ENCODE measurements around the gene NUP43.
"Not testable (repeated sequence)": the region's sequence is repeated elsewhere in the genome, so short reads cannot be mapped to it uniquely, and the experiment has no call there.

Gene NUP43

GRCh38 chr6:149683256-149683859 lies 63.0 kb downstream of the NUP43 start:
- Histone ChIP-seq H3K36me3 (ENCODE audit: insufficient read depth, low read length) (peaks cover 34% of the 10 kb centered on the region), H4K20me1 (ENCODE audit: insufficient read depth, low read length) (no peaks in the 10 kb centered on the region), H3K79me2 (ENCODE audit: insufficient read depth, low read length) (no peaks in the 10 kb centered on the region), H3K4me1 (ENCODE audit: insufficient read depth, low read length, severe bottlenecking) (no peaks in the 10 kb centered on the region), H3K4me3 (ENCODE audit: low read depth, low read length, poor library complexity, severe bottlenecking) (no peak overlapping the region), H2AFZ (ENCODE audit: low read length) (no peak overlapping the region), H3K27me3 (ENCODE audit: insufficient read depth, low read length) (no peaks in the 10 kb centered on the region), H3K27ac (ENCODE audit: low read depth, low read length, poor library complexity, severe bottlenecking) (no peak overlapping the region), H3F3A (ENCODE audit: insufficient read depth, low read length) (no peaks in the 10 kb centered on the region), H3K4me2 (ENCODE audit: low read length) (no peak overlapping the region), H3K9ac (ENCODE audit: low read length) (no peak overlapping the region), H3K9me2 (ENCODE audit: low read depth, low read length) (no peaks in the 10 kb centered on the region; the same call in 1 of the 2 replicates), H3K9me3 (ENCODE audit: low read length) (no peaks in the 10 kb centered on the region)
- no peak for TF ChIP-seq EZH2 (IDR thresholded peaks at IDR 0.05; ENCODE audit: borderline replicate concordance, low read length)
- TF ChIP-seq, protein P1, sequence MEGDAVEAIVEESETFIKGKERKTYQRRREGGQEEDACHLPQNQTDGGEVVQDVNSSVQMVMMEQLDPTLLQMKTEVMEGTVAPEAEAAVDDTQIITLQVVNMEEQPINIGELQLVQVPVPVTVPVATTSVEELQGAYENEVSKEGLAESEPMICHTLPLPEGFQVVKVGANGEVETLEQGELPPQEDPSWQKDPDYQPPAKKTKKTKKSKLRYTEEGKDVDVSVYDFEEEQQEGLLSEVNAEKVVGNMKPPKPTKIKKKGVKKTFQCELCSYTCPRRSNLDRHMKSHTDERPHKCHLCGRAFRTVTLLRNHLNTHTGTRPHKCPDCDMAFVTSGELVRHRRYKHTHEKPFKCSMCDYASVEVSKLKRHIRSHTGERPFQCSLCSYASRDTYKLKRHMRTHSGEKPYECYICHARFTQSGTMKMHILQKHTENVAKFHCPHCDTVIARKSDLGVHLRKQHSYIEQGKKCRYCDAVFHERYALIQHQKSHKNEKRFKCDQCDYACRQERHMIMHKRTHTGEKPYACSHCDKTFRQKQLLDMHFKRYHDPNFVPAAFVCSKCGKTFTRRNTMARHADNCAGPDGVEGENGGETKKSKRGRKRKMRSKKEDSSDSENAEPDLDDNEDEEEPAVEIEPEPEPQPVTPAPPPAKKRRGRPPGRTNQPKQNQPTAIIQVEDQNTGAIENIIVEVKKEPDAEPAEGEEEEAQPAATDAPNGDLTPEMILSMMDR (IDR thresholded peaks at IDR 0.05; ENCODE audit: low read length): no peak

DNA sequence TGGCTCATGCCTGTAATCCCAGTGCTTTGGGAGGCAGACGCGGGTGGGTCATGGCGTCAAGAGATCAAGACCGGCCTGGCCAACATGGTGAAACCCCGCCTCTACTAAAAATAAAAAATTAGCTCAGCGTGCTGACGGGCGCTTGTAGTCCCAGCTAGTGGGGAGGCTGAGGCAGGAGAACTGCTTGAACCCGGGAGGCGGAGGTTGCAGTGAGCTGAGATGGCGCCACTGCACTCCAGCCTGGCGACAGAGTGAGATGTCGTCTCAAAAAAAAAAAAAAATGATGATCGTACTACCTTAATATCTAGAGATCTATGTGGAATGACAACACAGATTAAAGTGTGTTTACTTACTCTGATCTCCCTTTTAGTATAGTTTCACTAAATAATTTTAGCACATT lies 64.5 kb downstream of the NUP43 start:
- H3K9me2 ChIP-seq (ENCODE audit: low read depth, low read length); H3K9ac ChIP-seq (ENCODE audit: low read length); H3K79me2 ChIP-seq (ENCODE audit: insufficient read depth, low read length); H3K9me3 ChIP-seq (ENCODE audit: low read length); H3K4me2 ChIP-seq (ENCODE audit: low read length); H2AFZ ChIP-seq (ENCODE audit: low read length); H3K4me1 ChIP-seq (ENCODE audit: insufficient read depth, low read length, severe bottlenecking); H3K27ac ChIP-seq (ENCODE audit: low read depth, low read length, poor library complexity, severe bottlenecking); H3K4me3 ChIP-seq (ENCODE audit: low read depth, low read length, poor library complexity, severe bottlenecking); H3F3A ChIP-seq (ENCODE audit: insufficient read depth, low read length); H3K27me3 ChIP-seq (ENCODE audit: insufficient read depth, low read length); H4K20me1 ChIP-seq (ENCODE audit: insufficient read depth, low read length): not testable (repeated sequence)
- H3K36me3 ChIP-seq (ENCODE audit: insufficient read depth, low read length): peaks cover 40% of the 10 kb centered on the region

GRCh38 chr6:149681209-149681608 lies 65.1 kb downstream of the NUP43 start:
- Histone ChIP-seq H3K36me3 (ENCODE audit: insufficient read depth, low read length) (peaks cover 40% of the 10 kb centered on the region), H3F3A (ENCODE audit: insufficient read depth, low read length) (no peaks in the 10 kb centered on the region), H2AFZ (ENCODE audit: low read length) (no peak overlapping the region), H3K27me3 (ENCODE audit: insufficient read depth, low read length) (no peaks in the 10 kb centered on the region), H3K4me1 (ENCODE audit: insufficient read depth, low read length, severe bottlenecking) (no peaks in the 10 kb centered on the region), H3K4me2 (ENCODE audit: low read length) (no peak overlapping the region), H3K9me2 (ENCODE audit: low read depth, low read length) (no peaks in the 10 kb centered on the region; the same call in 1 of the 2 replicates), H3K79me2 (ENCODE audit: insufficient read depth, low read length) (no peaks in the 10 kb centered on the region), H4K20me1 (ENCODE audit: insufficient read depth, low read length) (no peaks in the 10 kb centered on the region), H3K9me3 (ENCODE audit: low read length) (no peaks in the 10 kb centered on the region), H3K27ac (ENCODE audit: low read depth, low read length, poor library complexity, severe bottlenecking) (no peak overlapping the region), H3K9ac (ENCODE audit: low read length) (no peak overlapping the region), H3K4me3 (ENCODE audit: low read depth, low read length, poor library complexity, severe bottlenecking) (no peak overlapping the region)
- TF ChIP-seq EZH2 (IDR thresholded peaks at IDR 0.05; ENCODE audit: borderline replicate concordance, low read length): no peak
- TF ChIP-seq, protein P1 (IDR thresholded peaks at IDR 0.05; ENCODE audit: low read length): no peak

DNA sequence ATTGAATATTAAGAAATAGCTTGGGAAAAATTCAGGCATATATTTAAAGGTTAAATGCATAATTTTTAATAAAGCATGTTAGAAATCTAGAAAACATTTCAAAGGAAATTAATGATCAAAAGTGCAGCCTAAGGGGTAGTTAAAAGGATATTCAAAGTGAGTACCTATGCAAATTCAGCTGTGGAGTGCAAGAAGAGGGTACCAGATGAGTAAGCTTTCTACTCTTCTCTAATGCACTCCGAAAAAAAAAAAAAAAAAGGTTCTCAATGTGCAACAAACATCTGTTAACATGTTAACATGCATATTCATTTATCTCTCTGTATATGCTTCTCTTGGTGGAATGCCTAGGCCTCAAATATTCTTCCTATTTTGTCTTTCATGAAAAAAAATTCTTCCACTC lies 65.8 kb downstream of the NUP43 start:
- Histone ChIP-seq H3K9ac (ENCODE audit: low read length) (no peak overlapping the region), H3K27ac (ENCODE audit: low read depth, low read length, poor library complexity, severe bottlenecking) (no peak overlapping the region), H3K9me2 (ENCODE audit: low read depth, low read length) (no peaks in the 10 kb centered on the region; the same call in 1 of the 2 replicates), H3K79me2 (ENCODE audit: insufficient read depth, low read length) (no peaks in the 10 kb centered on the region), H3K4me1 (ENCODE audit: insufficient read depth, low read length, severe bottlenecking) (no peaks in the 10 kb centered on the region), H4K20me1 (ENCODE audit: insufficient read depth, low read length) (no peaks in the 10 kb centered on the region), H3F3A (ENCODE audit: insufficient read depth, low read length) (no peaks in the 10 kb centered on the region), H3K27me3 (ENCODE audit: insufficient read depth, low read length) (no peaks in the 10 kb centered on the region), H3K36me3 (ENCODE audit: insufficient read depth, low read length) (peaks cover 47% of the 10 kb centered on the region), H2AFZ (ENCODE audit: low read length) (no peak overlapping the region), H3K4me3 (ENCODE audit: low read depth, low read length, poor library complexity, severe bottlenecking) (no peak overlapping the region), H3K4me2 (ENCODE audit: low read length) (no peak overlapping the region), H3K9me3 (ENCODE audit: low read length) (no peaks in the 10 kb centered on the region)
- no peak for TF ChIP-seq EZH2 (IDR thresholded peaks at IDR 0.05; ENCODE audit: borderline replicate concordance, low read length)
- TF ChIP-seq, protein P1 (IDR thresholded peaks at IDR 0.05; ENCODE audit: low read length): no peak

Data from OCI-LY1 (cell line).